ENCODE results near the gene KLHL36. TPM values are rescaled to one million over a fixed set of nuclear protein-coding genes. Genes with fewer than 3 reads are reported as not detected.
"Not testable (repeated sequence)": the region's sequence is repeated elsewhere in the genome, so short reads cannot be mapped to it uniquely, and the experiment has no call there.

KLHL36 gene
- total RNA-seq, 4 donors from 2014 or later: 52.3 to 119 (median 80.4) TPM

DNA sequence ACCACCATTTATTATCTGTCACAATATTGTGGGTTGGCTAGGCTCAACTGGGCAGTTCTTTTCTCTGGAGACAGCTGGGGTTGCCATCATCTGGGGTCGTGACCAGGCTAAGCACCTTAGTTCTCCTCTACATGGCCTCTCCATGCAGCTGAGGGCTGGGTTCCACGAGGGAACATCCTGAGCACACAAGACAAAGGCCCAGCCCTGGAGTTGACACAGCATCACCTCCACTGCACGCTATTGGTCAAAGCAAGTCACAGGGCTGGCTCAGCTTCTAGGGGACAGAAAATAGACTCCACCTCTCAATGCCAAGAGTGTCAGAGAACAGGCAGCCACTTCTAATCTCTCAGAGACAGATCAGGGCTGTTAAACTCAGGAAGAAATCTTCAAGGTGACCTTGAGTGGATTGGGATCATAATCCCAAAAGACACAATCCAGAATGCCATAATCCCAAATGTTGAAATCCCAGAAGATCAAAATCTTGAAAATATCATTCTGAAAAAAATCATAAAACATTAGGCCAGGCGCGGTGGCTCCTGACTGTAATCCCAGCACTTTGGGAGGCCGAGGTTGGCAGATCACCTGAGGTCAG lies 38.5 kb downstream of the KLHL36 start:
- no peaks in the 10 kb centered on the region for H3K36me3 ChIP-seq
- intact Hi-C loops (cut with DNase I): no loop called here
- peaks cover 0 to 4% (median 0%) of the 10 kb centered on the region in 4 donors for H3K27me3 ChIP-seq
- no peaks in the 10 kb centered on the region for H3K9me3 ChIP-seq
- H3K4me1 ChIP-seq: no peaks in the 10 kb centered on the region
- no peak for DNase-seq (ENCODE audit: extremely low spot score)
- H3K4me3 ChIP-seq: no peak overlapping the region
- no peak overlapping the region for H3K27ac ChIP-seq (replicated peaks in 1 of 4)
- TF ChIP-seq, protein P1, sequence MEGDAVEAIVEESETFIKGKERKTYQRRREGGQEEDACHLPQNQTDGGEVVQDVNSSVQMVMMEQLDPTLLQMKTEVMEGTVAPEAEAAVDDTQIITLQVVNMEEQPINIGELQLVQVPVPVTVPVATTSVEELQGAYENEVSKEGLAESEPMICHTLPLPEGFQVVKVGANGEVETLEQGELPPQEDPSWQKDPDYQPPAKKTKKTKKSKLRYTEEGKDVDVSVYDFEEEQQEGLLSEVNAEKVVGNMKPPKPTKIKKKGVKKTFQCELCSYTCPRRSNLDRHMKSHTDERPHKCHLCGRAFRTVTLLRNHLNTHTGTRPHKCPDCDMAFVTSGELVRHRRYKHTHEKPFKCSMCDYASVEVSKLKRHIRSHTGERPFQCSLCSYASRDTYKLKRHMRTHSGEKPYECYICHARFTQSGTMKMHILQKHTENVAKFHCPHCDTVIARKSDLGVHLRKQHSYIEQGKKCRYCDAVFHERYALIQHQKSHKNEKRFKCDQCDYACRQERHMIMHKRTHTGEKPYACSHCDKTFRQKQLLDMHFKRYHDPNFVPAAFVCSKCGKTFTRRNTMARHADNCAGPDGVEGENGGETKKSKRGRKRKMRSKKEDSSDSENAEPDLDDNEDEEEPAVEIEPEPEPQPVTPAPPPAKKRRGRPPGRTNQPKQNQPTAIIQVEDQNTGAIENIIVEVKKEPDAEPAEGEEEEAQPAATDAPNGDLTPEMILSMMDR (IDR thresholded peaks at IDR 0.05): no peak
- no peak for TF ChIP-seq EP300 (IDR thresholded peaks at IDR 0.05)
- no peak for TF ChIP-seq POLR2A (IDR thresholded peaks at IDR 0.05; ENCODE audit: low read depth)
- no peak for TF ChIP-seq POLR2AphosphoS5 (IDR thresholded peaks at IDR 0.05)
- 82% methylated on average over 5 of the region's 6 CpGs for WGBS

DNA sequence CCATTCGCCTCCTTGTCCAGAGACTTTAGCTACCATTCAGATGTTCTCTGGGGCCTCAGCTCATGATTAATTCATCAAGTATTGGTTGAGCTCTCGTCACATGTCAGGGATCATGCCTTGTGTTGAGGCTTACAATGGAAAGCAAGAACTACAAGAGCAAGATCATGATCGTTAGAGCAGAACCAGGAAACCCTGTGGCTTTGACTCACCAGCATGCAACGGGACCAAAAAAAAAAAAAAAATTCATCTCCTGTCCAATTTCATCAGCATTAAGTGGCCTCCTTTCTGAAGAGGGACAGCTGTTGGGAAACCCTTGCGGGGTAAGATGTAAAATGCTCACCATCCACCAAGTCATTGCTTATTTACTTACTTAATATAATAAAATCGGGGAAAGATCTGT lies 39.4 kb downstream of the KLHL36 start:
- no peak for DNase-seq (ENCODE audit: extremely low spot score)
- H3K4me1 ChIP-seq: no peaks in the 10 kb centered on the region
- no peak overlapping the region for H3K27ac ChIP-seq (replicated peaks in 1 of 4)
- no peaks in the 10 kb centered on the region for H3K36me3 ChIP-seq
- peaks cover 0 to 4% (median 0%) of the 10 kb centered on the region in 4 donors for H3K27me3 ChIP-seq
- TF ChIP-seq, protein P1 (IDR thresholded peaks at IDR 0.05): no peak
- no peak for TF ChIP-seq POLR2AphosphoS5 (IDR thresholded peaks at IDR 0.05)
- TF ChIP-seq POLR2A (IDR thresholded peaks at IDR 0.05; ENCODE audit: low read depth): no peak
- TF ChIP-seq EP300 (IDR thresholded peaks at IDR 0.05): no peak
- 70% methylated on average over 6 of the region's 6 CpGs for WGBS
- intact Hi-C loops (cut with DNase I): no loop called here
- no peak overlapping the region for H3K4me3 ChIP-seq
- H3K9me3 ChIP-seq: no peaks in the 10 kb centered on the region

DNA sequence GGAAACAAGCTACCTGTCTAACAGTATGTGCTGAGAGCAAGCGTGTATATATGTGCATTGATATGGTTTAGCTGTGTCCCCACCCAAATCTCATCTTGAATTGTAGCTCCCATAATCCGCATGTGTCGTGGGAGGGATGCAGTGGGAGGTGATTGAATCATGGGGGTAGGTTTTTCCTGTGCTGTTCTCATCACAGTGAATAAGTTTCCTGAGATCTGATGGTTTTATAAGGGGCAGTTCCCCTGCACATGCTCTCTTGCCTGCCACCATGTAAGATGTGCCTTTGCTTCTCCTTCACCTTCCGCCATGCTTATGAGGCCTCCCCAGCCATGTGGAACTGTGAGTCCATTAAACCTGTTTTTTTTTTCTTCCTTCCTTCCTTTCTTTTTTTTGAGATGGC lies 39.9 kb downstream of the KLHL36 start:
- H3K9me3 ChIP-seq; H3K36me3 ChIP-seq; H3K4me3 ChIP-seq; DNase-seq (ENCODE audit: extremely low spot score); H3K27ac ChIP-seq (replicated peaks in 1 of 4); intact Hi-C loops (cut with DNase I); H3K27me3 ChIP-seq; H3K4me1 ChIP-seq: not testable (repeated sequence)
- WGBS: 90% methylated on average over 4 of the region's 4 CpGs

DNA sequence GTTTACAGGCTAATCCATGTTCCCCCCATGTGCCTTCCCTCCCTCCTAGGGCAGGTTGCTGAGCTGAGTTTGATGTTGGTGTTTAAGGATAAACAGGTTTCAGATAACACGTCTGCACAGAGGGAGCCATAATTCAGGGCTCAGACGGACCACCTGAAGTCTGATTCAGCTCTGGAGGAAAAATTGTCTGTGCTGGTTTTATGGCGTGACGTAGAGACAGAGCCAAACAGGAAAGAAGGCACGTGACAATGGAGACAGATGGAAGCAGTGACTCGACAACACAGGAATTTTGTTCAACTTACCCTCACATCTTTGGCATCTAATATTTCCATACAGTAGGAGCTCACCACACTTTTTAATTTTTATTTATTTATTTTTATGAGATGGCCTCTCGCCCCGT lies 40.8 kb downstream of the KLHL36 start:
- TF ChIP-seq POLR2AphosphoS5 (IDR thresholded peaks at IDR 0.05): no peak
- TF ChIP-seq, protein P1 (IDR thresholded peaks at IDR 0.05): no peak
- no peak for TF ChIP-seq EP300 (IDR thresholded peaks at IDR 0.05)
- TF ChIP-seq POLR2A (IDR thresholded peaks at IDR 0.05; ENCODE audit: low read depth): no peak
- 58% methylated on average over 8 of the region's 8 CpGs for WGBS
- no peak for DNase-seq (ENCODE audit: extremely low spot score)

DNA sequence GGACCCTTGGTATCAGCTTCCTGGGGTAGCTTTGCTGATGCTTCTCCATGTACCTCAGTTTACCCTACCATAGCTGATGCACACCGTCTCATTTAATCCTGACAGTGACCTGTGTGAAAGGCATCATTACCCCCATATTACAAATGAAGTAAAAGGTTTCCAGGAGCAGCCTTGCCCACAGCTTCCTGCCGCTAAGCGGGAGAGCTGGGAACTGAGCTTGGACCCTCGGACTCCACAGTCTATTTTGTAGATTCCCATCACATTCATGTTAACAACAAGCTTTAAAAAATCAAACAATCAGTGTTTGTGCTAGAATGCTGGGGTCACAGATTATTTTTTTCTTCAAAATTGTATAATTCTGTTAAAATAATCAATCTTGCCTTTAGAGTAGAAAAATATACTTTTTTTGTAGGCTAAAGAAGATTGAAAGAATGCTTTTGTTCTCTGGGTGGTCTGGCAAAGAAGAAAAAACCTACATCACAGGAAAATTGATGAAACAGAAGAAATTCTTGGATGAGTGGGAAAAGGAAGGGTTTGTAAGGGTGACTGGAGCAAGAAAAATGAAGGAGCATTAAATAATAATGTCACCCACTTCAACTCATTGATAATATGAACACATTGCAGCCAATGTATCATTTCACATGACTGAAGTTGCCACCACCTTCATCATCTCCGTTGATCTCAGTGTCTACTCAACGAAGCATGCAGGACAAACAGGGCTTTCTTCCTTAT lies 41.9 kb downstream of the KLHL36 start:
- no peak overlapping the region for H3K4me3 ChIP-seq
- H3K9me3 ChIP-seq: no peaks in the 10 kb centered on the region
- intact Hi-C loops (cut with DNase I): no loop called here
- TF ChIP-seq POLR2A (IDR thresholded peaks at IDR 0.05; ENCODE audit: low read depth): no peak
- TF ChIP-seq, protein P1 (IDR thresholded peaks at IDR 0.05): no peak
- no peak for TF ChIP-seq POLR2AphosphoS5 (IDR thresholded peaks at IDR 0.05)
- TF ChIP-seq EP300 (IDR thresholded peaks at IDR 0.05): no peak
- no peaks in the 10 kb centered on the region for H3K36me3 ChIP-seq
- no peak overlapping the region for H3K27ac ChIP-seq (replicated peaks in 1 of 4)
- no peak for DNase-seq (ENCODE audit: extremely low spot score)
- H3K4me1 ChIP-seq: no peaks in the 10 kb centered on the region
- 52% methylated on average over 6 of the region's 6 CpGs for WGBS
- peaks cover 0 to 4% (median 0%) of the 10 kb centered on the region in 4 donors for H3K27me3 ChIP-seq

More for the DNA sequence above, 40.8 kb downstream of the KLHL36 start:
- intact Hi-C loops (cut with DNase I): no loop called here
- no peak overlapping the region for H3K27ac ChIP-seq (replicated peaks in 1 of 4)
- H3K27me3 ChIP-seq: peaks cover 0 to 4% (median 0%) of the 10 kb centered on the region in 4 donors
- no peaks in the 10 kb centered on the region for H3K36me3 ChIP-seq
- H3K9me3 ChIP-seq: no peaks in the 10 kb centered on the region
- no peak overlapping the region for H3K4me3 ChIP-seq
- no peaks in the 10 kb centered on the region for H3K4me1 ChIP-seq
